Activated T-helper 1 cell treated with Interleukin-2 at 50 U/mL for 16 hours (primary cell): Measurements from ENCODE around the gene WASL.
"Not testable (repeated sequence)": the region's sequence is repeated elsewhere in the genome, so short reads cannot be mapped to it uniquely, and the experiment has no call there.

ENCODE experiments used
- DNase-seq: peaks from one replicate; pipeline ENCODE4 v3.0.0-alpha.2; 2020; ENCODE audit warnings: low read depth

Gene WASL

DNA sequence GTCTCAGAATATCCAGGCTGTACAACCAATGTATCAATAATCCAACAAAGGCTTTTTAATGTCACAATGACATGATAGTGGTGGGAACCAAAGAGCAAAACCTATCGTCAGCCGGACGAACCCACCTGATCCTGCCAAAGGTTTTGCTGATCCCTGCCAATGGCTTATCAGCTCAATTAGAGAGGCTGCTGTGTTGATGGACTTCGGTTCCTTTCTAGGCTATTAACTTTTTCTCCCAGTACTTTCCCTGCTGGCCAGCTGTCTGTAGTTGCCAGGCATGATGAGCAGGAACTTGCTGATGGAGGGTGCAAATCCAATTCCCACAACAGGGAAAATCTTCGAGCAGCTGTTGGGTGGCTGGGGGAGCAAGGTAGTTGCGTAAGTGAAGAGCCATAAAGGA, 90.8 kb downstream of the WASL start:
- DNase-seq: no peak

DNA sequence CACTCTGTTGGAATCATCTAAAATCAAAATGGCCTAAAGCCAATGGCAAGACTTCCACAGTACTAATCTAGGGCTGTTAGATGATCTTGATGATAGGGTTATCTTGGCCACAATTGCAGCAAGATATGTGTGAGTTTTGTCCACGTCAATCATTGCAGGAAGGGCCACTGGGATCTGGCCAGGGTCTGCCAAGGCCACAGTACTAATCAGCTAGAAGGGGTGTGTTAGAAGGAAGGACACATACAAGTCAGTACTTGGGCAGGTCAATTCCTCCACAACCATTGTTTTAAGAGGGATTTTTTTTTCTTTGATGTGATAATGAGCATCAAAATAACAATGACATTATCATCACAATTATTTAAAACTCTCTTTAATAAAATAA, 91.5 kb downstream of the WASL start:
- DNase-seq: no peak

DNA sequence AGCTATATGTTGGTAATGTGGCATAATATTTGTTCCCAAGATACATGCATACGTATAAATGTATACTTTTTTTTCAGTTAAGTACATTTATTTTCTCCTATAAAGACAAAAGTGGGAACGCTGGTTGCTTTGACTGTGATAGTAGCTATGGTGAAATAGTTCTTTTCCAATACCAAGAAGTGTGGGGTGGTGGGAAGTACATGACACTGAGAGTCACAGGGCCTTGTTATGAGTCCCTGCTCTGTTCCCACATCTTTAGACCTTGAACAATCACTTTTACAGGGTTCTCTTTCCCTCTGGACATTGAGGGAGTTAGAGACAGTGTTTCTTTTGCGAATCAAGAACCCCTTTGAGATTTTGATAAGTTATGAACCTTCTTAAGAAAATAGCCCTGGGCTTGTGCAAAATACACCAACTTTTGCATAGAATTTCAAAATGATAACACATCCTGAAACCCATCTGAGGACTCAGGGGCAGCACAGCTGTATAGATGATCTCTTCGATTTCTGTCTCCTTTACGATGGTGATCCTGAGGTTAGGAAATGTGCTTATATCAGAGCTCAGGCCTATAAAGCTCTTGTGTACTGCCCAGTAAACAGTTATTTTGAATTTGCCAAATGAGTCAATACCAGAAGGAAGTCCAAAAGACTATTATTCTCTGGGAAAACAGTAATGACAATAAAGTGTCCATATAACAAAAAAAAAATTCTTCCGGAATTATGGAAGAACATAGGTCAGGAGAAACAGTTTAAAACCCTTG, 92.1 kb downstream of the WASL start:
- no peak for DNase-seq

DNA sequence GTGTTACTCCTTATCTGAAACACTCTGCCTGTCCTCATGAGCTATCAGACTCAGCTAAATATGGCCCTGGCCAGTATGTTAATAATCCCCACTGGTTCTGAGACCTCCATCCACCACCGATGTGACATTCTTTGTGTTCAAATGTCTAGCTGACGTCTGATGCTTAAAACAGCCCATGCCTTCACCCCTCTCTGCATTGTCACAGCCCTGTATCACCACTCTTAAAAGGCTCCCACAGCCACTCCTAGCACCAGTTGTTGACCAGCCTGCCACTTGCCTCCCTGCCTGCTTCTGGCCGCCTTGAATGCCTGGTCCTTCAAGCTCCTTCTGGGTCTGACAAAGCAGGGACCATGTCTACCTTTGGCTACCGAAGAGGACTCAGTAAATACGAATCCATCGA, 93.2 kb downstream of the WASL start, which contains the start of gene LMOD2:
TSS of gene LMOD2 (plus strand) at position 253 of the 400 bp plus-strand sequence. CDS start at position 351, 98 bp downstream.
- no peak for DNase-seq

DNA sequence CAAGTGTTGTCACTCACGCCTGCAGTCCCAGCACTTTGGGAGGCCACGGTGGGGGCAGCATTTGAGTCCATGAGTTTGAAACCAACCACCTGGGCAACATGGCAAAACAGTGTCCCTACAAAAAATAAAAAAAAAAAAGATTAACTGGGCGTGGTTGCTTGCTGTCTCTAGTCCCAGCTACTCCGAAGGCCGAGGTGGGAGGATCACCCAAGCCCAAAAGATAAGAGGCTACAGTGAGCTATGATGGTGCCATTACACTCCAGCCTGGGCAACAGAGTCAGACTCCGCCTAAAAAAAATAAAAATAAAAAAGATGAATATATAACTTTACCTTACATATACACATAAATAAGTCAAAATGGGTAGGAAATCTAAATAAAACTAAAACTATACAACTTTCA, 95.6 kb downstream of the WASL start:
- no peak for DNase-seq

DNA sequence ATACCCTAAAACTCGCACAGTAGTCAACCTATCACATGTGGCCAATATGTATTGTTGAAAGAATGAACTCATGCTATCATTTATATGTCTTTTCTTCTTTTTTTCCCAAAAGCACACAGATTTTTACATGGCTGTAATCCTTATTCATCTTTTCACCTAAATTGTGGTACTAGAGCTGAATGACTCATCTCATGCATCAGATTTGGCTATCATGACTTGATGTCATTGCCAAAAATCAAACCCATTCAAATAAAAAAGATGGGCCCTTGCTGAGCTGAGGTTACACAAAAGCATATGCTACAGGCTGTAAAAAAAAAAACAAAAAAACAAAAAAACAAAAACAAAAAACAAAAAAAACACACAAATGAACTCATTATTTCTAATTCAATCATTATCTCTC, 96.4 kb downstream of the WASL start:
- DNase-seq: no peak

DNA sequence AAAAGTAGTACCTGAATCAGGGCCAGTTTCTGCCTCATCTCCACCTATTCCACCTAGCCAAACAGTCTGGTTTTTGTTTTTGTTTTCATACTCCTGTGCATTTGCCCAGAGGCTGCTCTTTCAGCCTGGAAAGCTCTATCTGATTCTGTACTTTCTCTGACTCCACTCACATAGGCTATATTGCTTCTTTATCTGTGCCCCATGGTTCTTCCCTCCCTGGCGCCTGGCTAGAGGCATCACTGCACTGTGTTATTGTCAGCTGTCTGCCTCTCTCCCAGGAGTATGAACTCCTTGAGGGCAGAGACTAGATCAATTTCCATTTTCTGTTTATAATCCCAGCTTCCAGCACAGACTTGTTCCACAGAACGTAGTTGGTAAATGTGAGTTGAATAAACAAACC, 98.2 kb downstream of the WASL start:
- no peak for DNase-seq

DNA sequence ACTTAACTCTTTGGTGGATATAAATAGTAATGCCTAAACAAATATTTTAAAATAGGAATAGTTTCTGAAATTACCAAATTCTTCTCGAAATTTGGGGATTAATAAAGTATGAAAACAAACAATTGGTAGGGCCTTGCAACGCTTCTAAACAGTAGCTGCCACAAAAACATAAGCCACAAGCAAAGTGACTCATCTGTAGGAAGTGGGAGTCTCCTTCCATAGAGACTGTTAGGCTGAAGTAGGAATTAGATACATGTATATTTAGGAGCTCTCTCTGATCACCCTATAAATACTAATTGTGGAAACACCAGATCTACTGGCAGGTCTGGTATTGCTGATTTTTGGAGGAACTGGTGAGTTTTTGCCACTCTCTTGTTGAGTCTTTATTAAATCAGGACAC, 98.8 kb downstream of the WASL start:
- DNase-seq: no peak

DNA sequence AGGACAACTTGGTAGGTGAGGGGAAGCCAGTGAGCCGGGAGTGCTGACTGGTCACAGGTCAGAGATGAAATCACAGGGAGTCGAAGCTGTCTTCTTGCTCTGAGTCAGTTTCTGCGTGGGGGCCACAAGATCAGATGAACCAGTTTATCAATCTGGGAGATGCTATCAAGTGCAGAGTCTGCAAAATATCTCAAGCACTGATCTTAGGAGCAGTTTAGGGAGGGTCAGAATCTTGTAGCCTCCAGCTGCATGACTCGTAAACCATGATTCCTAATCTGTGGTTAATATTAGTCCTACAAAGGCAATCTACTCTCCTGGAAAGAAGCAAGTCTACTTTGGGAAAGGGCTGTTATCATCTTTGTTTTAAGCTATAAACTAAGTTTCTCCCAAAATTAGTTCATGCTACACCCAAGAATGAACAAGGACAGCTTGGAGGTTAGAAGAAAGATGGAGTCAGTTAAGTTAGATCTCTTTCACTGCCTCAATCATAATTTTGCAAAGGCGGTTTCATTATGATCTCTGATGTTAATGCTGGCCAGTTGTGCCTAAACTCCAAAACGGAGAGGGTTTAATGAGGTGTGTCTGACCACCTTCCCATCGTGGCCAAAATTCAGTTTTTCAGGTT, 101.6 kb downstream of the WASL start:
- no peak for DNase-seq

DNA sequence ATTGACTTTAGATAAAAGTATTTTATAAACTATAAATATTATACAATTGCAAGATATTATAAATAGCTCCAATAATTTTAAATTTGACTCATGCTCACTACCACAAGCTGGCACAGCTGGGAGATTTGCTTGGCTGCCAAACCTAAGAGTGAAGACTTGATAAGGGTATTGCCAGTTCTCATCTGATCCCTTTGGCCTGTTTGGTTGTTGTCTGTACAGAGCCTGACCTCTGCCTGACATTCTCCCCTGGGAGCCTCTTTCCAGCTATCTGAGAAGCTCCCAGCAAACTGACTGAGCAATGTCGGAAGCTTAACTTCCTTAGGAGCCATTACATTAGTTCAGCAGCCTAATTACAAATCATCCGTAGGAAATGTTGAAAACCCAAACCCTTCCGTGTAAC, 103.3 kb downstream of the WASL start:
- DNase-seq: no peak

DNA sequence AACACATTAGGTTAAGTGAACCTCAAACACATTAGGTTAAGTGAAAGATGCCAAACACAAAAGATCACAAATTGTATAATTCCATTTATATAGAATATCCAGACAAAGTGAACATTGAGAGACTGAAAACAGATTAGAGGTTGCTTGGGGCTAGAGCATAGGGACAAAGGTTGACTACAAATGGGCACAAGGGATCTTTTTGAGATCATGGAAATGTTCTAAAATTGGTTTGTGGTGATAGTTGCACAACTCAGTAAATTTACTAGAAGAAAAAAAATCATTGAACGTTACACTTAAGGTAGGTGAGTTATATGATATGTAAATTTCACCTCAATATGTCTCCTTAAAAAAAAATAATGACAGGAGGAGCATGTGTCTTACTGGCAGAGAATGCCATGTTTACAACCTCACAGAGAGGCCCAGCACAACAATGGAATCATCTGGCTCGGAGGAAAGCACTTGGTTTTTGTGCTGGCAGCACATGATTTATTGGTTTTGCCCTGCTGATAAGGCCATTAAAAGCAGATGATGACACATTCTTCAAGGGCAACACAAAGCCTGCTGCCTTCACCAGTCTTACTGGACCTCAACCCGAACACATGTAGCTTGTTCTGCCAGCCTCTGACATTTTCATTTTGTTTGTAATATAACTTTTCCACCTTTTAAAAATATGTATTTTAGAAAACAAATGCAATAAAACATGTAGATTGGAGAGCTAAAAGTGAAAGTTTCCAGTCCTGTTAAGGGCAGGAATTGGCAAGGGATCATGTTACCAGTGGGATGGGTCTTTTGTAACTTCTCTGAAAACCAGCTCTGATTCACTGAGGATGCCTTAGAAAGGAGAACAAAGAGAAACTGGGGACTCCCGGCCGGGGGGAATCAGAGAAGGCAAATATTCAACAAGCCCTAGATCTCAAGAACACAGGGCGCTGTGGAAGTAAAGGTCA, 105.0 kb downstream of the WASL start:
- DNase-seq: no peak

DNA sequence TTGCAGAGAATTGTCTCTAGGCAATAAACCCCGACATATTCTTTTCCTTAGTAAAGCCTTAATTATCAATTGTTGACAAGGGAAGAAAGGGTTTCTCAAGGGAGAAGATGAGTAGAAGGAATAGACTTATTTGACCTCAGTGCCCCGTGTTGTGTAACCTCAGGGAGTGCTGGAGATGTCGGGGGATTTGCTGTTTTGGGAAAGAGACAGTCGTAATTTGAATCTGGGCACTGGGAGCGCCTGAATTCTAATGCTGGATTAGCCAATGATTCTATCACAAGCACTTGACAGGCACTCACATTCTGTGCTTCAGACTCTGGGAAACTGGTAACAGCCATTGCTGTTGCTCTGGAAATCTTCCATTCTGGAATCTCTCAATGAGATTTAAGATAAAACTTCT, 106.9 kb downstream of the WASL start:
- DNase-seq: no peak

DNA sequence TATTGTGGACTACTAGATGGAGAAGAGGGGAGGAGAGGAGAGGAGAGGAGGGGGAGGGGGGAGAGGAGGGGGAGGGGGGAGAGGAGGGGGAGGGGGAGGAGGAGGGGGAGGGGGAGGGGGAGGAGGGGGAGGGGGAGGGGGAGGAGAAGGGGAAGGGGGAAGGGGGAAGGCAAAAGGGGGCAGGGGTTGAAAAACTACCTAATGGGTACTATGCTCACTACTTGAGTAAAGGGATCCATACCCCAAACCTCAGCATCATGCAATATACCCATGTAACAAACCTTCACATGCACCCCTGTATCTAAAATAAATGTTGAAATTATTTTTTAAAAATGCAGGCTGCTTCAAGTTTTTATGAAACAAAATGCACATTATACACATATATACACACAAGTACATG, 108.2 kb downstream of the WASL start:
- DNase-seq: no peak

DNA sequence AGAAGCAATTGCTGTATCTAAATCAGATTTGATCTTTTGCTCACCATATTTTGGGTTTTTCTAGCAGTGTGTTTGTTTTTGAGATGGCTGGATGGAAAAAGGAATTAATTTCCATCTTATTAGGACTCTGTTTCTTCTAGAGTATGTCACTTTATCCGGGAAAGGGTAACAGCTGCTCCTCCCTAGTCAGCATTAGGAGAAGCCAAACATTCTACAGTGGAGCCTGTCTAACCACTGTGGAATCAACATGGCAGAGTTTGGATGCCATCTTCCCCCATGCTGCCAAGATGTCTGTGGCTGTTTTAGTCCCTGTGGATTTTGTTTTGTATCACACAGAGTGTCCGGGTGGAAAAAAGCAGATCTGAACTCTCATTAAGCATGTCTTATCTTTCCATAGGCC, 109.2 kb downstream of the WASL start:
- no peak for DNase-seq

DNA sequence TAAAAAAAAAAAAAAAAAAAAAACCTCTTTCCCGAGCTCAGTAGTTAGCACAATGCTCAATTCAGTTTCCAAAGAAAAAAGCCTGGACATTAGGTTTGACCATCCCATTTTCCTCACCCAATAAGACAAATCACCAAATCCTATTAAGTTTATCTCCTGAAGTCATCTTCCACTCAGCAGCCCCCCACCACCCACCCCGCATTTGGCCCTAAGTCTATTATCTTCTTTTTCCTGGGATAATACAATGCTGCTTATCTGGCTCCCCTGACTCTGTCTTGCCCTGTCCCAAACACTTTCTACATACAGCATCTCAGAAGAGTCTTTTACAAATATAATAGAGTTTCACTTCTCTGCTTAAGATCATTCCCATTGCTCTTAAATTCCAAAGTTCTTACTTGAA, 110.9 kb downstream of the WASL start:
- DNase-seq: no peak

DNA sequence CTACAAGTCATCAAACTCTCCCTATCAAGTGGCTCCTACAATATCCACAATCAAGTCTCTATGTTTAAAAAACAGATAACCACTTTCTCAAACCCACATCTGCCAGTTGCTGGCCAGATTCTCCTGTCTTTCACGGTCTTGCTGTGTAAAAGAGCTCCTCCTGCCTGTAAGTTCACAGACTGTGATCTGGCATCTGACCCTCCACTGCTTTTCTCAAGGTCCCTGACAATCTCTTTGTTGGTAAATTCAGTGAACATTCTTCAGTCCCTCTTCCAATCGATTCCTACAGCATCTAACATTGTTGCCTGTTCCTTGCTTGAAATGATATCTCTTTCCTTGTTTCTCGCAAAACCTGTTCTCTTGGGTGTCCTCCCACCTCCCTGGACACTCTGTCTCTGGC, 111.6 kb downstream of the WASL start:
- no peak for DNase-seq

DNA sequence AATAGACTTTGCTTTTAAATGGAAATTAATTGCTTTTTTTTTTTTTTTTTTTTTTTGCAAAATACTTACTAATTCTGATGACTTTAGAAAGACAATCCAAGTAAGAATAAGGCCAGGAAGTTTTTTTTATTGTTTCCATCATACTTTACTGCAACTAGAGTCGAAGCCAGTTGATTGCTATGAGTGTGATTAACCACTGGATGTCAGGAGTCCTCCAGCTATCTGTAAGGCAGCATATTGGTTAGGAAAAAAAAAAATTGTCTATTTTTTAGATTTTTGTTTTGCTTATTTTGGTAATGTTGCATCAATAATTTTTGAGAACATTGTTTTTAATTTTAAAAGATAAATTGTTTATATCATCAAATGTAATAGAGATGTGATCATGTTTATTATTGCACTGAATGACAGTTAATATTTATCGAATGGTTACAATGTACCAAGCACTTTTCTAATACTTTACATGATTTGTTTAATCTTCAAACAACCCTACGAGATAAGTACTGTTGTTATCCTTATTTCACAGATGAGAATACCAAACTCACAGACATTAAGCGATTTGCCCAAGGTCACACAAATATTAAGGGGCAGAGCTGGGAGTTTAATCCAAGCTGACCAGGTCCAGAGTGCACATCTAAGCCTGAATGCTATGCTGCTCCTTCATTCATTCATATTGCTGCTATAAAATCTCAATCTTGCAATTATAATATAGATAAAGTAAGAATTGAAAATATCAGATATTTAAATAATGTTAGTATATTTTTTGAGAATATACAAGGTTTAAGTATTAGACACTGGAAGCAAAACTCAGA, 113.0 kb downstream of the WASL start:
- no peak for DNase-seq

DNA sequence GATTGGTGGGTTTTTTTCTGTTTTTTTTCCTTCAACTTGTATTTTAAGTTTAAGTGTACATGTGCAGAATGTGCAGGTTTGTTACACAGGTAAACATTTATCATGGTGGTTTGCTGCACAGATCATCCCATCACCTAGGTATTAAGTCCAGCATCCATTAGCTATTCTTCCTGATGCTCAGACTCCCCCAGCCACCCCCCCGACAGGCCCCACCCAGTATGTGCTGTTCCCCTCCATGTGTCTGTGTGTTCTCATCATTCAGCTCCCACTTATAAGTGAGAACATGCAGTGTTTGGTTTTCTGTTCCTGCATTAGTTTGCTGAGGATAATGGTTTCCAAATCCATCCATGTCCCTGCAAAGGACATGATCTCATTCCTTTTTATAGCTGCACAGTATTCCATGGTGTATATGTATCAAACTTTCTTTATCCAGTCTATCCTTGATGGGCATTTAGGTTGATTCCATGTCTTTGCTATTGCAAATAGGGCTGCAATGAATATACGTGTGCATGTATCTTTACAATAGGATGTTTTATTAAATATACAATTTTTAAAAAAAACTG, 114.7 kb downstream of the WASL start:
- not testable (repeated sequence) for DNase-seq

DNA sequence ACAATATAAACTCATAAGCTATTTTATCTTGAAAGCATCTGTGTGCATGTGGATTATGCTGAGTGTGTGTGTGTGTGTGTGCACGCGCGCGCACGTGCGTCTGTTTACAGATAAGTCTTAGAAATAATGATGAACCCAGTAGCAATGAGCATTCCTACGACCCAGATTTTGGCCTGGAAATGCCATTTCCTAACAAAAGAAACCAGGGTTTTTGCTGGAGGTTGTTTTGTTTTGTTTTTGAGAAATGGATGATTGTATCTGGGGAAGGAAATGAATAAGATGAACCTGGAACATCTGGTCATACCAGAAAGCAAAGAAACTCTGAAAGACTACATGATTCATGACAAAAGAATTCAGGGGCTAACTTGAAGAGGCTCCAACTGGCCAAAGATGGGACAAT, 115.2 kb downstream of the WASL start:
- DNase-seq: no peak

DNA sequence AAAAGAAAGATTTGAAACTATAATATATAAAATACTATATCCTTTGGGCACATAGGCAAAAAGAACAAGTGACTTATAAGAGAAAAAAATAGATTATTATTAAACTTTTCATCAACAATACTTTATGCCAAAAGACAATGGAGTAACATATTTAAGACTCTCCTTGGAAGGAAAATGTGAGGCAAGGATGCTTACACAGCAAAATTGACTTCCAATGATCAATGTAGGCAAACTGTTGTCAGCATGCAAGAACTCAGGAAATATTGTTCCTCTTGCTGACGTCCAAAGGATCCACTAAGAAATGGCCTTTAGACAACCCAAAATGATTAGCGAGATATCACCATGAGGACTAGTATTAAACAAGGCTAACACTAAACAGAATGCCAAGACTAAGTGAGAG, 116.0 kb downstream of the WASL start:
- no peak for DNase-seq
